MM.1S (cell line): ENCODE measurements around the gene BCL11B.

Experiments used
- DNase-seq: peaks from one replicate; pipeline ENCODE4 v3.0.0-alpha.2; 2015
- H2AFZ ChIP-seq: fragments of 300-600 bp; sonication (generic); 2 replicates; pipeline ENCODE4 v1.6.0; 2016; ENCODE audit warnings: antibody characterized with exemption, low read length
- H3F3A ChIP-seq: fragments of 300-600 bp; sonication (generic); 2 replicates; pipeline ENCODE4 v1.6.1; 2016; ENCODE audit warnings: mild to moderate bottlenecking, antibody characterized with exemption, low read length, moderate library complexity, mixed read lengths; ENCODE audit not compliant: insufficient read depth
- H3K27ac ChIP-seq: fragments of 300-600 bp; sonication (generic); 2 replicates; pipeline ENCODE4 v1.5.1; 2016; ENCODE audit warnings: mild to moderate bottlenecking, low read length
- H3K27me3 ChIP-seq: fragments of 300-600 bp; sonication (generic); replicated peaks from 2 replicates; pipeline ENCODE4 v1.6.0; 2016; ENCODE audit warnings: low read length; ENCODE audit not compliant: insufficient read depth
- H3K36me3 ChIP-seq: fragments of 300-600 bp; sonication (generic); replicated peaks from 2 replicates; pipeline ENCODE4 v1.6.1; 2016; ENCODE audit warnings: mild to moderate bottlenecking, low read length, mixed read lengths; ENCODE audit not compliant: insufficient read depth
- H3K4me1 ChIP-seq: fragments of 300-600 bp; sonication (generic); 2 replicates; pipeline ENCODE4 v1.6.1; 2016; ENCODE audit warnings: low read length, mixed read lengths
- H3K4me2 ChIP-seq: fragments of 300-600 bp; sonication (generic); 2 replicates; pipeline ENCODE4 v1.6.0; 2016; ENCODE audit warnings: low read depth, low read length
- H3K4me3 ChIP-seq: fragments of 300-600 bp; sonication (generic); 2 replicates; pipeline ENCODE4 v1.5.1; 2016; ENCODE audit warnings: low read length, mixed read lengths
- H3K79me2 ChIP-seq: fragments of 300-600 bp; sonication (generic); 2 replicates; pipeline ENCODE4 v1.6.1; 2016; ENCODE audit warnings: mixed run types, low read length, mixed read lengths
- H3K9ac ChIP-seq: fragments of 300-600 bp; sonication (generic); 2 replicates; pipeline ENCODE4 v1.6.1; 2016; ENCODE audit warnings: low read length, mixed read lengths
- H3K9me2 ChIP-seq: fragments of 300-600 bp; sonication (generic); replicated peaks from 2 replicates; pipeline ENCODE4 v1.6.1; 2016; ENCODE audit warnings: mild to moderate bottlenecking, low read length, mixed read lengths; ENCODE audit not compliant: insufficient read depth
- H3K9me3 ChIP-seq: fragments of 300-600 bp; sonication (generic); replicated peaks from 2 replicates; pipeline ENCODE4 v1.6.1; 2016; ENCODE audit warnings: mild to moderate bottlenecking, low read length, mixed read lengths; ENCODE audit not compliant: insufficient read depth
- H4K20me1 ChIP-seq: fragments of 300-600 bp; sonication (generic); 2 replicates; pipeline ENCODE4 v1.6.1; 2016; ENCODE audit warnings: mild to moderate bottlenecking, low read length, moderate library complexity, mixed read lengths; ENCODE audit not compliant: insufficient read depth
- CTCF ChIP-seq: fragments of 300-600 bp; sonication (generic); IDR thresholded peaks from 2 replicates; pipeline ENCODE4 v1.5.1; 2016; ENCODE audit warnings: antibody characterized with exemption, low read length, mixed read lengths
- EZH2 ChIP-seq: fragments of 300-600 bp; sonication (generic); optimal IDR thresholded peaks from 2 replicates; pipeline ENCODE3; 2017; ENCODE audit warnings: low read depth, mild to moderate bottlenecking, antibody characterized with exemption, low read length, mixed read lengths
- EZH2phosphoT487 ChIP-seq: fragments of 300-600 bp; sonication (generic); IDR thresholded peaks from 2 replicates; pipeline ENCODE4 v1.6.1; 2018; ENCODE audit warnings: antibody characterized with exemption, low read length

The BCL11B gene

GRCh38 chr14:99260116-99260515, 11.9 kb downstream of the BCL11B start:
- TF ChIP-seq CTCF: no peak
- TF ChIP-seq EZH2phosphoT487: no peak
- no peak for TF ChIP-seq EZH2
- no peak for DNase-seq

GRCh38 chr14:99258876-99259726, 12.9 kb downstream of the BCL11B start:
- Histone ChIP-seq H3K9ac (no peak overlapping the region), H3K9me2 (no peaks in the 10 kb centered on the region), H4K20me1 (no peaks in the 10 kb centered on the region), H3K27me3 (no peaks in the 10 kb centered on the region), H3K36me3 (no peaks in the 10 kb centered on the region), H3K4me1 (no peaks in the 10 kb centered on the region), H3K4me2 (no peak overlapping the region), H3K9me3 (no peaks in the 10 kb centered on the region), H3K4me3 (no peak overlapping the region), H3K79me2 (no peaks in the 10 kb centered on the region), H3F3A (no peaks in the 10 kb centered on the region), H2AFZ (no peak overlapping the region), H3K27ac (no peak overlapping the region)
- DNase-seq: no peak
- no peak for TF ChIP-seq CTCF
- TF ChIP-seq EZH2phosphoT487: no peak
- no peak for TF ChIP-seq EZH2

More at GRCh38 chr14:99260116-99260515, 11.9 kb downstream of the BCL11B start:
- Histone ChIP-seq H3K4me1 (no peaks in the 10 kb centered on the region), H3K4me3 (no peak overlapping the region), H3K27ac (no peak overlapping the region), H3K9ac (no peak overlapping the region), H3K4me2 (no peak overlapping the region), H3K36me3 (no peaks in the 10 kb centered on the region), H3K79me2 (no peaks in the 10 kb centered on the region), H2AFZ (no peak overlapping the region), H3F3A (no peaks in the 10 kb centered on the region), H3K9me2 (no peaks in the 10 kb centered on the region), H3K27me3 (no peaks in the 10 kb centered on the region), H3K9me3 (no peaks in the 10 kb centered on the region), H4K20me1 (no peaks in the 10 kb centered on the region)

GRCh38 chr14:99258341-99258861, 13.6 kb downstream of the BCL11B start:
- no peak overlapping the region for H3K9ac ChIP-seq
- H3F3A ChIP-seq: no peaks in the 10 kb centered on the region
- H3K4me1 ChIP-seq: no peaks in the 10 kb centered on the region
- no peak overlapping the region for H3K4me2 ChIP-seq
- TF ChIP-seq CTCF: no peak
- no peak for TF ChIP-seq EZH2phosphoT487
- TF ChIP-seq EZH2: no peak
- DNase-seq: no peak
- H3K36me3 ChIP-seq: no peaks in the 10 kb centered on the region
- H4K20me1 ChIP-seq: no peaks in the 10 kb centered on the region
- H3K79me2 ChIP-seq: no peaks in the 10 kb centered on the region
- H3K9me2 ChIP-seq: no peaks in the 10 kb centered on the region
- no peak overlapping the region for H2AFZ ChIP-seq
- H3K27ac ChIP-seq: no peak overlapping the region
- H3K4me3 ChIP-seq: no peak overlapping the region
- H3K9me3 ChIP-seq: no peaks in the 10 kb centered on the region
- no peaks in the 10 kb centered on the region for H3K27me3 ChIP-seq
